ENCODE results near the gene SWI5.

DNA sequence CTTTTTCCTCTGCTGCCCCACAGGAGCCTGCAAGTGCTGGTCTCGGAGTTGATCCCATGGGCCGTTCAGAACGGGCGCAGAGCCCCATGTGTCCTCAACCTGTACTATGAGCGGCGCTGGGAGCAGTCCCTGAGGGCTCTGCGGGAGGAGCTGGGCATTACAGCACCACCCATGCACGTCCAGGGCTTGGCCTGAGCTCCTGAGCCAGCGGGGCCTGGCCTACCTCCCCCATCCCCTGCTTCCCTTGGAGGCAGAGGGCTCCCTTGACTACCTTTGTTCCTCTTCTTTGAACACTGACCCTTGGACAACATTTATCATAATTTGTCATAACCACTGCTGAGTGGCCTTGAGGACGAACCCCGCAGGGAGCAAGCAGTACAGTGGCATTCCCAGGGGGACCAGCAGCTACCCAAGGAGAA is 57.4 kb downstream of the SWI5 start:
- TF ChIP-seq NRF1 (conservative IDR thresholded peaks at IDR 0.05 in 1 of 2, IDR thresholded peaks at IDR 0.05 in 1 of 2) (no peak), TEAD4 (IDR thresholded peaks at IDR 0.05; ENCODE audit: low read length) (no peak), TEAD4 (CRISPR knock-in tag; IDR thresholded peaks at IDR 0.05; ENCODE audit: borderline replicate concordance) (no peak), CXXC5 (CRISPR knock-in tag; IDR thresholded peaks at IDR 0.05) (no peak)
- TF ChIP-seq, protein P1, sequence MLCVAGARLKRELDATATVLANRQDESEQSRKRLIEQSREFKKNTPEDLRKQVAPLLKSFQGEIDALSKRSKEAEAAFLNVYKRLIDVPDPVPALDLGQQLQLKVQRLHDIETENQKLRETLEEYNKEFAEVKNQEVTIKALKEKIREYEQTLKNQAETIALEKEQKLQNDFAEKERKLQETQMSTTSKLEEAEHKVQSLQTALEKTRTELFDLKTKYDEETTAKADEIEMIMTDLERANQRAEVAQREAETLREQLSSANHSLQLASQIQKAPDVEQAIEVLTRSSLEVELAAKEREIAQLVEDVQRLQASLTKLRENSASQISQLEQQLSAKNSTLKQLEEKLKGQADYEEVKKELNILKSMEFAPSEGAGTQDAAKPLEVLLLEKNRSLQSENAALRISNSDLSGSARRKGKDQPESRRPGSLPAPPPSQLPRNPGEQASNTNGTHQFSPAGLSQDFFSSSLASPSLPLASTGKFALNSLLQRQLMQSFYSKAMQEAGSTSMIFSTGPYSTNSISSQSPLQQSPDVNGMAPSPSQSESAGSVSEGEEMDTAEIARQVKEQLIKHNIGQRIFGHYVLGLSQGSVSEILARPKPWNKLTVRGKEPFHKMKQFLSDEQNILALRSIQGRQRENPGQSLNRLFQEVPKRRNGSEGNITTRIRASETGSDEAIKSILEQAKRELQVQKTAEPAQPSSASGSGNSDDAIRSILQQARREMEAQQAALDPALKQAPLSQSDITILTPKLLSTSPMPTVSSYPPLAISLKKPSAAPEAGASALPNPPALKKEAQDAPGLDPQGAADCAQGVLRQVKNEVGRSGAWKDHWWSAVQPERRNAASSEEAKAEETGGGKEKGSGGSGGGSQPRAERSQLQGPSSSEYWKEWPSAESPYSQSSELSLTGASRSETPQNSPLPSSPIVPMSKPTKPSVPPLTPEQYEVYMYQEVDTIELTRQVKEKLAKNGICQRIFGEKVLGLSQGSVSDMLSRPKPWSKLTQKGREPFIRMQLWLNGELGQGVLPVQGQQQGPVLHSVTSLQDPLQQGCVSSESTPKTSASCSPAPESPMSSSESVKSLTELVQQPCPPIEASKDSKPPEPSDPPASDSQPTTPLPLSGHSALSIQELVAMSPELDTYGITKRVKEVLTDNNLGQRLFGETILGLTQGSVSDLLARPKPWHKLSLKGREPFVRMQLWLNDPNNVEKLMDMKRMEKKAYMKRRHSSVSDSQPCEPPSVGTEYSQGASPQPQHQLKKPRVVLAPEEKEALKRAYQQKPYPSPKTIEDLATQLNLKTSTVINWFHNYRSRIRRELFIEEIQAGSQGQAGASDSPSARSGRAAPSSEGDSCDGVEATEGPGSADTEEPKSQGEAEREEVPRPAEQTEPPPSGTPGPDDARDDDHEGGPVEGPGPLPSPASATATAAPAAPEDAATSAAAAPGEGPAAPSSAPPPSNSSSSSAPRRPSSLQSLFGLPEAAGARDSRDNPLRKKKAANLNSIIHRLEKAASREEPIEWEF (CRISPR knock-in tag; IDR thresholded peaks at IDR 0.05): no peak
